Measurements from ENCODE around the gene LONRF3.
"Not testable (repeated sequence)": the region's sequence is repeated elsewhere in the genome, so short reads cannot be mapped to it uniquely, and the experiment has no call there.

- not testable (repeated sequence) for TF ChIP-seq CTCF, EZH2, EZH2phosphoT487 (IDR thresholded peaks at IDR 0.05)
These were observed 53.7 kb downstream of the LONRF3 start for GRCh38 chrX:119027960-119028732.
